Neuronal stem cell (in vitro differentiated cells): Measurements from ENCODE around the gene RCOR3.

Experiments used
- DNase-seq: peaks from one replicate; pipeline ENCODE4 v3.0.0-alpha.2; 2013; ENCODE audit warnings: low spot score
- H2AFZ ChIP-seq: one replicate; pipeline ENCODE4 v1.6.1; 2013; ENCODE audit warnings: mild to moderate bottlenecking, low read length, inconsistent platforms
- H2AK5ac ChIP-seq: 2 replicates; pipeline ENCODE4 v1.6.1; 2013; ENCODE audit warnings: low read depth, mild to moderate bottlenecking, inconsistent platforms, low read length, moderate library complexity, mixed read lengths
- H2BK120ac ChIP-seq: 2 replicates; pipeline ENCODE4 v1.6.1; 2013; ENCODE audit warnings: low read depth, mild to moderate bottlenecking, inconsistent platforms, low read length, moderate library complexity, mixed read lengths
- H2BK12ac ChIP-seq: one replicate; pipeline ENCODE4 v1.6.1; 2013; ENCODE audit warnings: low read length, inconsistent platforms
- H2BK15ac ChIP-seq: 2 replicates; pipeline ENCODE4 v1.6.1; 2013; ENCODE audit warnings: mild to moderate bottlenecking, low read length, inconsistent platforms, mixed read lengths
- H2BK5ac ChIP-seq: one replicate; pipeline ENCODE4 v1.6.1; 2013; ENCODE audit warnings: inconsistent platforms, mild to moderate bottlenecking, low read length, moderate library complexity
- H3K14ac ChIP-seq: one replicate; pipeline ENCODE4 v1.6.1; 2013; ENCODE audit warnings: low read length, inconsistent platforms
- H3K18ac ChIP-seq: 2 replicates; pipeline ENCODE4 v1.6.1; 2013; ENCODE audit warnings: low read length, inconsistent platforms
- H3K23ac ChIP-seq: 2 replicates; pipeline ENCODE4 v1.6.1; 2013; ENCODE audit warnings: low read depth, mild to moderate bottlenecking, mixed read lengths, low read length, inconsistent platforms; ENCODE audit not compliant: poor library complexity
- H3K27ac ChIP-seq: replicated peaks from 3 replicates; pipeline ENCODE4 v1.5.1; 2013; ENCODE audit warnings: low read length, inconsistent platforms
- H3K27me3 ChIP-seq, 3 experiments: 2 replicates each; pipeline ENCODE4 v1.6.1; 2013; ENCODE audit warnings: low read length in 3 of 3, mild to moderate bottlenecking in 2 of 3, inconsistent platforms in 1 of 3, low read depth in 1 of 3, mixed read lengths in 1 of 3, moderate library complexity in 1 of 3; ENCODE audit not compliant: control insufficient read depth in 3 of 3, insufficient read depth in 3 of 3
- H3K36me3 ChIP-seq, 2 donors: replicated peaks in 1 of 2; 2 replicates each; pipeline ENCODE4 v1.6.1; 2013; ENCODE audit warnings: low read length in 2 of 2; ENCODE audit not compliant: control insufficient read depth in 2 of 2, insufficient read depth in 2 of 2
- H3K4ac ChIP-seq: 2 replicates; pipeline ENCODE4 v1.6.1; 2013; ENCODE audit warnings: inconsistent platforms, mild to moderate bottlenecking, low read length, moderate library complexity
- H3K4me1 ChIP-seq, 2 donors: 1 replicate in 1 of 2; 2 replicates in 1 of 2; pipeline ENCODE4 v1.6.1; 2013; ENCODE audit warnings: low read length in 2 of 2, low read depth in 1 of 2; ENCODE audit not compliant: control insufficient read depth in 2 of 2, insufficient read depth in 1 of 2
- H3K4me2 ChIP-seq: one replicate; pipeline ENCODE4 v1.6.1; 2013; ENCODE audit warnings: mild to moderate bottlenecking, low read length, inconsistent platforms; ENCODE audit not compliant: insufficient read depth, poor library complexity, severe bottlenecking
- H3K4me3 ChIP-seq, 2 donors: 2 replicates each; pipeline ENCODE4 v1.5.1; 2013; ENCODE audit warnings: low read length in 2 of 2, mild to moderate bottlenecking in 2 of 2, inconsistent platforms in 1 of 2, moderate library complexity in 1 of 2
- H3K79me1 ChIP-seq: one replicate; pipeline ENCODE4 v1.6.1; 2013; ENCODE audit warnings: low read depth, mild to moderate bottlenecking, inconsistent platforms, low read length, moderate library complexity
- H3K9ac ChIP-seq: one replicate; pipeline ENCODE4 v1.6.1; 2013; ENCODE audit warnings: mild to moderate bottlenecking, low read depth, low read length, inconsistent platforms; ENCODE audit not compliant: poor library complexity
- H3K9me3 ChIP-seq, 2 donors: replicated peaks in 1 of 2; 2 replicates each; pipeline versions ENCODE3 to v1.6.1; 2013; ENCODE audit warnings: low read length in 2 of 2, mild to moderate bottlenecking in 2 of 2, inconsistent platforms in 1 of 2, low read depth in 1 of 2, mixed read lengths in 1 of 2, moderate library complexity in 1 of 2; ENCODE audit not compliant: control insufficient read depth in 2 of 2, insufficient read depth in 1 of 2
- H4K8ac ChIP-seq: one replicate; pipeline ENCODE4 v1.6.1; 2013; ENCODE audit warnings: low read depth, mild to moderate bottlenecking, inconsistent platforms, low read length, moderate library complexity
- H4K91ac ChIP-seq: one replicate; pipeline ENCODE4 v1.6.1; 2013; ENCODE audit warnings: low read length, low read depth, mild to moderate bottlenecking, inconsistent platforms; ENCODE audit not compliant: poor library complexity
- WGBS, 2 donors: extraction: QIAGEN DNeasy Blood & Tissue Kit; methylation state at CpG; one replicate each; pipeline ENCODE4 v1.1.7; 2013; ENCODE audit warnings: missing lambda C conversion rate in 2 of 2, mixed read lengths in 1 of 2; ENCODE audit not compliant: insufficient read length in 2 of 2, insufficient replicate concordance in 1 of 2; ENCODE audit errors: extremely low coverage in 2 of 2; 5-methylcytosine and 5-hydroxymethylcytosine counted together

Gene RCOR3

DNA sequence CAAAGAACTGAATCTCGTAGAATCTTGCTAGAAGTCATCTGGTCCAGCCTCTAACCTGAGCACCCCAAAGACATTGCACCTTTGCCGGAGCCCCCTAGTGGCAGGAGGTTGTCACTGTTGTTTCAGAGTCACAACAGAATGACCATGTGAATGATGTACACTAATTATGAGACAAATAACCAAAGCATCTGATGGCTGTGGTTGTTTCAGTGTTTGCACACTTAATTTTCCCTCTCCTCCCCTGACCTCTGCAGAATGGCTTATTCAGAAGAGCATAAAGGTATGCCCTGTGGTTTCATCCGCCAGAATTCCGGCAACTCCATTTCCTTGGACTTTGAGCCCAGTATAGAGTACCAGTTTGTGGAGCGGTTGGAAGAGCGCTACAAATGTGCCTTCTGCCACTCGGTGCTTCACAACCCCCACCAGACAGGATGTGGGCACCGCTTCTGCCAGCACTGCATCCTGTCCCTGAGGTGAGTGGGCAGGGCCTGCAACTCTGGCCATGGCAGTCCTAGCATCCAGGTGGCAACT is 93.9 kb downstream of the RCOR3 start:
- H2AK5ac ChIP-seq, result no peak overlapping the region
- no peak overlapping the region for H4K91ac ChIP-seq
- peaks cover 0 to 5% of the 10 kb centered on the region in 2 donors for H3K36me3 ChIP-seq

GRCh38 chr1:211353562-211354212 is 94.5 kb downstream of the RCOR3 start:
- Histone ChIP-seq H2BK120ac (no peak overlapping the region), H3K23ac (no peak overlapping the region), H3K18ac (no peak overlapping the region), H3K4me3 (no peak overlapping the region), H4K91ac (no peak overlapping the region), H3K79me1 (peaks cover 4% of the 10 kb centered on the region), H3K9ac (no peak overlapping the region), H3K36me3 (peaks cover 0 to 5% of the 10 kb centered on the region in 2 donors), H3K4me1 (no peaks in the 10 kb centered on the region), H2BK15ac (no peak overlapping the region), H3K14ac (no peak overlapping the region), H3K4me2 (no peak overlapping the region), H2AFZ (no peak overlapping the region), H2AK5ac (no peak overlapping the region), H2BK5ac (no peak overlapping the region), H3K27me3 (no peaks in the 10 kb centered on the region), H3K9me3 (peaks cover 0 to 2% of the 10 kb centered on the region in 2 donors), H3K4ac (no peak overlapping the region), H2BK12ac (no peak overlapping the region), H4K8ac (no peak overlapping the region), H3K27ac (no peak overlapping the region)
- no CpG with 5 or more reads among the region's 1 CpG for WGBS, 2 donors
- no peak for DNase-seq

More for the DNA sequence above, 93.9 kb downstream of the RCOR3 start:
- Histone ChIP-seq H3K18ac (no peak overlapping the region), H2BK5ac (no peak overlapping the region), H3K27ac (no peak overlapping the region), H3K9ac (no peak overlapping the region), H3K79me1 (peaks cover 4% of the 10 kb centered on the region), H2AFZ (no peak overlapping the region), H3K4me3 (no peak overlapping the region), H4K8ac (no peak overlapping the region), H2BK12ac (no peak overlapping the region), H3K14ac (no peak overlapping the region), H3K4ac (no peak overlapping the region), H3K9me3 (peaks cover 0 to 2% of the 10 kb centered on the region in 2 donors), H3K27me3 (no peaks in the 10 kb centered on the region), H3K4me1 (no peaks in the 10 kb centered on the region), H3K4me2 (no peak overlapping the region), H2BK120ac (no peak overlapping the region), H2BK15ac (no peak overlapping the region), H3K23ac (no peak overlapping the region)
- DNase-seq, result no peak
- WGBS, 2 donors, result no CpG with 5 or more reads among the region's 8 CpGs

- peaks cover 4% of the 10 kb centered on the region for H3K79me1 ChIP-seq
- peaks cover 0 to 2% of the 10 kb centered on the region in 2 donors for H3K9me3 ChIP-seq
- no peak overlapping the region for H3K4me3 ChIP-seq
- H3K4me2 ChIP-seq, result no peak overlapping the region
- H2AK5ac ChIP-seq, result no peak overlapping the region
- H3K4ac ChIP-seq, result no peak overlapping the region
- peaks cover 0 to 5% of the 10 kb centered on the region in 2 donors for H3K36me3 ChIP-seq
- H2BK120ac ChIP-seq, result no peak overlapping the region
- no peak for DNase-seq
- peaks cover 2% of the 10 kb centered on the region in 2 donors for H3K4me1 ChIP-seq
- WGBS, 2 donors, result no CpG with 5 or more reads among the region's 4 CpGs
- H2BK15ac ChIP-seq, result no peak overlapping the region
- H2BK5ac ChIP-seq, result no peak overlapping the region
- H3K9ac ChIP-seq, result no peak overlapping the region
- no peak overlapping the region for H3K27ac ChIP-seq
- no peak overlapping the region for H2BK12ac ChIP-seq
- no peak overlapping the region for H3K14ac ChIP-seq
- H3K23ac ChIP-seq, result no peak overlapping the region
- no peak overlapping the region for H2AFZ ChIP-seq
- no peak overlapping the region for H4K8ac ChIP-seq
- no peaks in the 10 kb centered on the region for H3K27me3 ChIP-seq
- no peak overlapping the region for H4K91ac ChIP-seq
- no peak overlapping the region for H3K18ac ChIP-seq
These were observed 96.7 kb downstream of the RCOR3 start for GRCh38 chr1:211355873-211356272.

DNA sequence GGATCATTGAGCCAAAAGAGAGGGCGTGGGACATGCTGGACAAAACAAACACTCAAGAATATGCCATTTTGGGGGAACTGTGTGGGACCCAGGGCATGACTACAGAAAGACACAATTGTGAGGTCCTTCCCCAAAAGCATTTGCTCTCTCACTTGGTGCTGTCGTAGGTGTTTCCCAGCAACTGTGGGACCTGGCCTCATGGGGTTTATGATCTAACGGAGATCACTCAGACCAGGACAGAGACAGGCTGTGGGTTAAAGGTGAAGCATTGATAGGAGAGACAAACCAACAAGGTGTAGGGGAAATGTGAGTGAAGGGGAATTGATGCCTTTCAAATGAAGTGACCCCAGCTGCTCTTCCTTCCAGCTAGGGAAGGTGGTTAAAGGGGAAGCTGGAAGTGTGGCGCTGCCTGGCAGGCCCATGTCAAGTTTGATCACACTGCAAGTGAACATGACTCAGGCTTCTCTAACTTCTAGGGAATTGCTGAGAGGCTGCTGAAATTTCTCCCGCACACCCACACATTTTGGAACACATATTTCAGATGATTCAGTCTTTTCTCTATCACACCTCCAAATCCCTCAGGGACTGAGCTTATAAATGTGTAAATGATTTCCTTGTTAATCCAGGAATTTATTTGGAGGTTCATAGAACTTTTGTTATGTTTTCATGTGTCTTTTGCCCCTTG is 97.7 kb downstream of the RCOR3 start:
- no peak overlapping the region for H4K8ac ChIP-seq
- no peak overlapping the region for H2BK12ac ChIP-seq
- no peak overlapping the region for H3K23ac ChIP-seq
- H3K4me2 ChIP-seq, result no peak overlapping the region
- no peak overlapping the region for H3K4me3 ChIP-seq
- no peak overlapping the region for H4K91ac ChIP-seq
- peaks cover 4% of the 10 kb centered on the region for H3K79me1 ChIP-seq
- H2BK120ac ChIP-seq, result no peak overlapping the region
- no peak overlapping the region for H3K27ac ChIP-seq
- H3K36me3 ChIP-seq, result peaks cover 0 to 5% of the 10 kb centered on the region in 2 donors
- H2BK15ac ChIP-seq, result no peak overlapping the region
- no peak overlapping the region for H2AK5ac ChIP-seq
- H3K9ac ChIP-seq, result no peak overlapping the region
- H3K4me1 ChIP-seq, result peaks cover 2% of the 10 kb centered on the region in 2 donors
- DNase-seq, result no peak
- no CpG with 5 or more reads among the region's 5 CpGs for WGBS, 2 donors
- no peak overlapping the region for H3K4ac ChIP-seq
- no peaks in the 10 kb centered on the region for H3K27me3 ChIP-seq
- no peak overlapping the region for H2BK5ac ChIP-seq
- H3K14ac ChIP-seq, result no peak overlapping the region
- no peak overlapping the region for H2AFZ ChIP-seq
- H3K18ac ChIP-seq, result no peak overlapping the region
- H3K9me3 ChIP-seq, result peaks cover 0 to 2% of the 10 kb centered on the region in 2 donors
